Colonic mucosa (tissue), 4 donors: ENCODE results near the gene ISG20. TPM values are rescaled to one million over a fixed set of nuclear protein-coding genes. Genes with fewer than 3 reads are reported as not detected.
"Not testable (repeated sequence)": the region's sequence is repeated elsewhere in the genome, so short reads cannot be mapped to it uniquely, and the experiment has no call there.

Source experiments
- DNase-seq: peaks from one replicate; pipeline ENCODE4 v3.0.0-alpha.2; 2020
- H3K27ac ChIP-seq: fragments of 200-600 bp; one replicate; pipeline ENCODE4 v1.8.0; 2021
- H3K27me3 ChIP-seq: fragments of 200-600 bp; one replicate; pipeline ENCODE4 v1.8.0; 2021
- H3K36me3 ChIP-seq: fragments of 200-600 bp; one replicate; pipeline ENCODE4 v1.8.0; 2021
- H3K4me1 ChIP-seq: fragments of 200-600 bp; one replicate; pipeline ENCODE4 v1.8.0; 2021; ENCODE audit warnings: mild to moderate bottlenecking
- H3K4me3 ChIP-seq: fragments of 200-600 bp; one replicate; pipeline ENCODE4 v1.8.0; 2021
- H3K9ac ChIP-seq, 2 donors: one replicate each; pipeline ENCODE4 v1.7.0; 2013; ENCODE audit warnings: control low read depth in 2 of 2, low read depth in 2 of 2, low read length in 2 of 2
- H3K9me3 ChIP-seq: fragments of 200-600 bp; one replicate; pipeline ENCODE4 v1.8.0; 2021
- intact Hi-C: fragments of 100-400 bp; cut with DNase I; formaldehyde crosslinking; loops from one replicate; pipeline ENCODE4 v1.14.1; 2022
- total RNA-seq, 2 donors: library from RNA; stranded (reverse); fragmentation: NEBNext Ultra II Directional in 1 of 2; extraction: Animal tissue kit (Norgen Biotek cat#: 25700) in 1 of 2; gene quantifications; one replicate each; pipeline ENCODE4 v1.2.1, GENCODE V29; 2021
- TF ChIP-seq, protein P1 (sequence below): fragments of 200-600 bp; IDR thresholded peaks from one replicate; pipeline ENCODE4 v1.8.0; 2022; ENCODE audit warnings: antibody characterized with exemption, mild to moderate bottlenecking
- donor health status: healthy.
- donor health status: DM: no; HTN: no; CAD: no.
- donor health status: DM: no; HTN: no; CAD: no.

The ISG20 gene
- total RNA-seq, 2 donors from 2014 or later, result 43.5 to 60.5 TPM

GRCh38 chr15:88630141-88630721 is 8.6 kb upstream of the ISG20 start:
- Histone ChIP-seq H3K9me3 (no peaks in the 10 kb centered on the region), H3K36me3 (no peaks in the 10 kb centered on the region), H3K27ac (peak overlapping the region; percentile 66), H3K27me3 (no peaks in the 10 kb centered on the region), H3K9ac (no peak overlapping the region), H3K4me1 (peaks cover 5% of the 10 kb centered on the region), H3K4me3 (no peak overlapping the region)
- DNase-seq, result peak; percentile 46
- intact Hi-C loops, result no loop called here
- TF ChIP-seq, protein P1, sequence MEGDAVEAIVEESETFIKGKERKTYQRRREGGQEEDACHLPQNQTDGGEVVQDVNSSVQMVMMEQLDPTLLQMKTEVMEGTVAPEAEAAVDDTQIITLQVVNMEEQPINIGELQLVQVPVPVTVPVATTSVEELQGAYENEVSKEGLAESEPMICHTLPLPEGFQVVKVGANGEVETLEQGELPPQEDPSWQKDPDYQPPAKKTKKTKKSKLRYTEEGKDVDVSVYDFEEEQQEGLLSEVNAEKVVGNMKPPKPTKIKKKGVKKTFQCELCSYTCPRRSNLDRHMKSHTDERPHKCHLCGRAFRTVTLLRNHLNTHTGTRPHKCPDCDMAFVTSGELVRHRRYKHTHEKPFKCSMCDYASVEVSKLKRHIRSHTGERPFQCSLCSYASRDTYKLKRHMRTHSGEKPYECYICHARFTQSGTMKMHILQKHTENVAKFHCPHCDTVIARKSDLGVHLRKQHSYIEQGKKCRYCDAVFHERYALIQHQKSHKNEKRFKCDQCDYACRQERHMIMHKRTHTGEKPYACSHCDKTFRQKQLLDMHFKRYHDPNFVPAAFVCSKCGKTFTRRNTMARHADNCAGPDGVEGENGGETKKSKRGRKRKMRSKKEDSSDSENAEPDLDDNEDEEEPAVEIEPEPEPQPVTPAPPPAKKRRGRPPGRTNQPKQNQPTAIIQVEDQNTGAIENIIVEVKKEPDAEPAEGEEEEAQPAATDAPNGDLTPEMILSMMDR, result no peak

DNA sequence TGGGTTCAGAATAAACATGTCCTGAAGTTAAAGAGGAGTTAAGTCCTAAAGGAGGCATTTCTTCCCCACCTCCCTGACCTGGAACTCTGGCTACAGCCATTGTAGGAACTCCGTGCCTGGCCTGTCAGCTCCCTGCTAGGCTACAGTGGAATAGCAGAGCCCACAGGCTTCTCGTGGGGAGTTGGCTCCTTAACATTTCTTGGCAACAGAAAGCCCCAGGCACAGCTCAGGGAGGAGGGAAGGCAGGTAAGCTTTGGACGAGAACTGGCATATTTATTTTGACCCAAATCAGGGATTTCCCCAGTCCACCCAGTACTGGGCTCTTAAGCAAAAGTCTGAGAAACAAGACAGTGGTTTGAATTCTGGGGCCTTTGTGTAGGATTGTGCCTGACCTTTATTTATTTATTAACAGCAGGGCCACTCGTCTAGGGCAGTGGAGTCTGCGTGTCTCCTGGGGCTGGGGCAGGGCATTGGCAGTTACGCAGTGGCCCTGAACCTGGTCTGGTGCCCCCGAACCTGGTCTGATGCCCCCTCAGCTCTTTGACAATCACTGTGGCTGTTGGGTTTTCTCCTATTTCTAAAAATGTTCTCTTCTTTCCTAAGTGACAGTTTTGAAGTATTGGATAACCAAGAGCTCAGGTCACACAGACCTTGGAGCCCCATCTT is 7.9 kb upstream of the ISG20 start:
- DNase-seq, result no peak
- H3K9me3 ChIP-seq, result no peaks in the 10 kb centered on the region
- H3K27me3 ChIP-seq, result no peaks in the 10 kb centered on the region
- TF ChIP-seq, protein P1, result no peak
- H3K27ac ChIP-seq, result peak overlapping the region; percentile 66
- peaks cover 5% of the 10 kb centered on the region for H3K4me1 ChIP-seq
- no peak overlapping the region for H3K4me3 ChIP-seq
- intact Hi-C loops, result no loop called here
- H3K36me3 ChIP-seq, result no peaks in the 10 kb centered on the region
- H3K9ac ChIP-seq, result no peak overlapping the region

GRCh38 chr15:88631464-88632028 is 7.3 kb upstream of the ISG20 start:
- Histone ChIP-seq H3K4me3 (no peak overlapping the region), H3K9me3 (no peaks in the 10 kb centered on the region), H3K27me3 (no peaks in the 10 kb centered on the region), H3K27ac (no peak overlapping the region), H3K9ac (no peak overlapping the region), H3K4me1 (peaks cover 5% of the 10 kb centered on the region), H3K36me3 (no peaks in the 10 kb centered on the region)
- TF ChIP-seq, protein P1, result no peak
- DNase-seq, result no peak
- intact Hi-C loops, result no loop called here

- H3K4me3 ChIP-seq, H3K36me3 ChIP-seq, H3K9me3 ChIP-seq, H3K4me1 ChIP-seq, DNase-seq, H3K9ac ChIP-seq, intact Hi-C loops, H3K27me3 ChIP-seq, H3K27ac ChIP-seq: not testable (repeated sequence)
Measured at GRCh38 chr15:88632797-88633196, 6.0 kb upstream of the ISG20 start.

DNA sequence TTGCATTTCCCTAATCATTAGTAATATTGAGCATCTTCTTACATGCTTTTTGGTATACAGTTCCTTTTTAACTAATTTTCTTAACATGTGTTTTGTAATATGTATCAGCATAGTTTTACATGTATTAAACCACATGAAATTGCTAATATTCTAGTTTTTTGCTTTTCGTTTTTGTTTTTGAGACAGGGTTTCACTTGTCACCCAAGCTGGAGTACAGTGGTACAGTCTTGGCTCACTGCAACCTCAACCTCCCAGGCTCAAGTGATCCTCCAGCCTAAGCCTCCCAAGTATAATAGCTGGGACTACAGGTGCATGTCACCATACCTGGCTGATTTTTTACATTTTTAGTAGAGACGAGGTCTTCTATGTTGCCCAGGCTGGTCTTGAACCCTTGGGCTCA is 4.4 kb upstream of the ISG20 start:
- Histone ChIP-seq H3K27ac (peak overlapping the region; percentile 39), H3K4me1 (peaks cover 6% of the 10 kb centered on the region)
- intact Hi-C loops, result no loop called here

More for the DNA sequence above, 4.4 kb upstream of the ISG20 start:
- Histone ChIP-seq H3K36me3 (no peaks in the 10 kb centered on the region), H3K4me3 (no peak overlapping the region), H3K27me3 (no peaks in the 10 kb centered on the region), H3K9ac (no peak overlapping the region), H3K9me3 (no peaks in the 10 kb centered on the region)
- no peak for DNase-seq
- TF ChIP-seq, protein P1, result no peak
